SK-N-SH treated with all-trans-retinoic acid at 6 μM for 48 hours (cell line): ENCODE measurements around the gene PVALEF.

Source experiments
- ATAC-seq: fragments of 200-7000 bp; cut with Tn5 transposase; 3 replicates; pipeline ENCODE4 v1.9.1; 2020; ENCODE audit warnings: mild to moderate bottlenecking, moderate library complexity
- ARNTL ChIP-seq: fragments of 450-650 bp; formaldehyde crosslinking; IDR thresholded peaks from 2 replicates; pipeline ENCODE4 v1.5.0; 2020; ENCODE audit warnings: low read depth, mild to moderate bottlenecking, moderate library complexity, borderline replicate concordance
- BACH2 ChIP-seq: fragments of 250-450 bp; sonication (Bioruptor Pico); IDR thresholded peaks from 2 replicates; pipeline ENCODE4 v1.9.0; 2021; ENCODE audit warnings: mild to moderate bottlenecking, borderline replicate concordance
- CREB5 ChIP-seq: fragments of 250-450 bp; sonication (Bioruptor Pico); IDR thresholded peaks from 2 replicates; pipeline ENCODE4 v1.5.1; 2020; ENCODE audit warnings: low read depth, mild to moderate bottlenecking, moderate library complexity
- ESRRG ChIP-seq: fragments of 250-450 bp; sonication (Bioruptor Pico); IDR thresholded peaks from 2 replicates; pipeline ENCODE4 v1.6.1; 2021; ENCODE audit warnings: mild to moderate bottlenecking
- ISL1 ChIP-seq: fragments of 250-450 bp; sonication (Bioruptor Pico); IDR thresholded peaks from 2 replicates; pipeline ENCODE4 v2.1.2; 2022; ENCODE audit warnings: mild to moderate bottlenecking, moderate library complexity
- OSR1 ChIP-seq: fragments of 250-450 bp; sonication (Bioruptor Pico); IDR thresholded peaks from 2 replicates; pipeline ENCODE4 v1.8.0; 2022; ENCODE audit warnings: moderate library complexity, mild to moderate bottlenecking, inconsistent platforms
- PATZ1 ChIP-seq: fragments of 250-450 bp; sonication (Bioruptor Pico); IDR thresholded peaks from 2 replicates; pipeline ENCODE4 v1.8.0; 2020; ENCODE audit warnings: mild to moderate bottlenecking, moderate library complexity, borderline replicate concordance
- POU6F1 ChIP-seq: fragments of 250-450 bp; sonication (Bioruptor Pico); IDR thresholded peaks from 2 replicates; pipeline ENCODE4 v1.8.0; 2021; ENCODE audit warnings: low read depth, mild to moderate bottlenecking, moderate library complexity, borderline replicate concordance
- RARB ChIP-seq: fragments of 250-450 bp; sonication (Bioruptor Pico); IDR thresholded peaks from 2 replicates; pipeline ENCODE4 v1.8.0; 2021; ENCODE audit warnings: mild to moderate bottlenecking, moderate library complexity
- SNAI2 ChIP-seq: fragments of 250-450 bp; sonication (Bioruptor Pico); IDR thresholded peaks from 2 replicates; pipeline ENCODE4 v1.5.0; 2020; ENCODE audit warnings: mild to moderate bottlenecking, moderate library complexity
- TCF4 ChIP-seq: fragments of 250-450 bp; sonication (Bioruptor Pico); IDR thresholded peaks from 2 replicates; pipeline ENCODE4 v1.8.0; 2021; ENCODE audit warnings: mild to moderate bottlenecking, moderate library complexity, borderline replicate concordance
- TSHZ2 ChIP-seq: fragments of 250-450 bp; sonication (Bioruptor Pico); IDR thresholded peaks from 2 replicates; pipeline ENCODE4 v1.5.0; 2020; ENCODE audit warnings: mild to moderate bottlenecking, moderate library complexity
- ZFP3 ChIP-seq: fragments of 250-450 bp; sonication (Bioruptor Pico); IDR thresholded peaks from 2 replicates; pipeline ENCODE4 v1.5.0; 2020; ENCODE audit warnings: mild to moderate bottlenecking, moderate library complexity
- ZFP30 ChIP-seq: fragments of 450-650 bp; formaldehyde crosslinking; IDR thresholded peaks from 2 replicates; pipeline ENCODE4 v1.5.0; 2022; ENCODE audit warnings: mild to moderate bottlenecking, moderate library complexity
- ZNF565 ChIP-seq: fragments of 450-650 bp; formaldehyde crosslinking; conservative IDR thresholded peaks from 2 replicates; pipeline ENCODE4 v1.5.0; 2020; ENCODE audit warnings: low read depth, mild to moderate bottlenecking, moderate library complexity
- ZNF70 ChIP-seq: fragments of 450-650 bp; formaldehyde crosslinking; IDR thresholded peaks from 2 replicates; pipeline ENCODE4 v1.5.0; 2020; ENCODE audit warnings: mild to moderate bottlenecking, moderate library complexity
- ZNF8 ChIP-seq: fragments of 450-650 bp; formaldehyde crosslinking; IDR thresholded peaks from 2 replicates; pipeline ENCODE4 v1.5.0; 2020; ENCODE audit warnings: mild to moderate bottlenecking, moderate library complexity

PVALEF gene

GRCh38 chr17:81137248-81137647, 28.1 kb upstream of the PVALEF start:
- TF ChIP-seq RARB (CRISPR knock-in tag) (no peak), ARNTL (CRISPR knock-in tag) (no peak), BACH2 (CRISPR knock-in tag) (no peak), PATZ1 (CRISPR knock-in tag) (no peak), ZNF70 (CRISPR knock-in tag) (no peak), ZFP3 (CRISPR knock-in tag) (no peak), TCF4 (CRISPR knock-in tag) (no peak), SNAI2 (CRISPR knock-in tag) (no peak), ZFP30 (CRISPR knock-in tag) (no peak), CREB5 (no peak), OSR1 (no peak), TSHZ2 (no peak), ESRRG (CRISPR knock-in tag) (no peak)
- no peak for ATAC-seq

- TF ChIP-seq PATZ1 (CRISPR knock-in tag), result no peak
- no peak for TF ChIP-seq ISL1 (CRISPR knock-in tag)
- no peak for TF ChIP-seq ZFP3 (CRISPR knock-in tag)
- no peak for TF ChIP-seq OSR1
- TF ChIP-seq ESRRG (CRISPR knock-in tag), result no peak
- TF ChIP-seq ZFP30 (CRISPR knock-in tag), result no peak
- no peak for TF ChIP-seq POU6F1
- TF ChIP-seq ZNF8 (CRISPR knock-in tag), result no peak
- no peak for TF ChIP-seq ZNF565 (CRISPR knock-in tag)
- TF ChIP-seq CREB5, result no peak
- TF ChIP-seq BACH2 (CRISPR knock-in tag), result no peak
- no peak for TF ChIP-seq RARB (CRISPR knock-in tag)
- no peak for ATAC-seq
Measured at GRCh38 chr17:81138083-81138482, 27.2 kb upstream of the PVALEF start.

- no peak for TF ChIP-seq ESRRG (CRISPR knock-in tag)
- no peak for TF ChIP-seq ARNTL (CRISPR knock-in tag)
- TF ChIP-seq ZFP3 (CRISPR knock-in tag), result no peak
- TF ChIP-seq ZNF565 (CRISPR knock-in tag), result no peak
- ATAC-seq, result no peak
Measured at GRCh38 chr17:81138500-81138899, 26.8 kb upstream of the PVALEF start.
